Measurements from ENCODE around the gene BUD13.

BUD13 gene

DNA sequence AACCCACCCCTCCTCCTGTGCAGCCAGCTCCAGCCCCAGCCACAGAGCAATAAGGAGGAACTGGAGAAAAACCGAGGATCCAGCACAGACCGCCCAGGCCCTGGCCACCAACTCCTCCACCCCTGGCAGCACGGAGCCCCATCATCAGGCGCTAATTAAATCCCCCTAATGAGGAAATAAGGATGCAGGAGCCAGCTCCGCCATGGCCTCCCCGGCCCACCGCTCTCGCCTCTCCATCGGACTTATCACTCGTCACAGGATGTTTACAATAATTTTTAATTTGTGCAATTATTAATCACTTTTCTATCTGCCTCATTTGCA is 42.6 kb downstream of the BUD13 start:
- intact Hi-C loops (cut with micrococcal nuclease), result loop anchor here (5.0 kb wide), 1 partner anchor 377 kb away; no protein-coding TSS in a partner anchor
- Mint-ChIP-seq H3K4me1 (ENCODE audit: low read depth) (peaks cover 21% of the 10 kb centered on the region), H3K27me3 (peaks cover 24% of the 10 kb centered on the region), H3K4me3 (no peak overlapping the region), H3K36me3 (ENCODE audit: low read depth) (no peaks in the 10 kb centered on the region), H3K27ac (no peak overlapping the region), H3K9me3 (no peaks in the 10 kb centered on the region)

DNA sequence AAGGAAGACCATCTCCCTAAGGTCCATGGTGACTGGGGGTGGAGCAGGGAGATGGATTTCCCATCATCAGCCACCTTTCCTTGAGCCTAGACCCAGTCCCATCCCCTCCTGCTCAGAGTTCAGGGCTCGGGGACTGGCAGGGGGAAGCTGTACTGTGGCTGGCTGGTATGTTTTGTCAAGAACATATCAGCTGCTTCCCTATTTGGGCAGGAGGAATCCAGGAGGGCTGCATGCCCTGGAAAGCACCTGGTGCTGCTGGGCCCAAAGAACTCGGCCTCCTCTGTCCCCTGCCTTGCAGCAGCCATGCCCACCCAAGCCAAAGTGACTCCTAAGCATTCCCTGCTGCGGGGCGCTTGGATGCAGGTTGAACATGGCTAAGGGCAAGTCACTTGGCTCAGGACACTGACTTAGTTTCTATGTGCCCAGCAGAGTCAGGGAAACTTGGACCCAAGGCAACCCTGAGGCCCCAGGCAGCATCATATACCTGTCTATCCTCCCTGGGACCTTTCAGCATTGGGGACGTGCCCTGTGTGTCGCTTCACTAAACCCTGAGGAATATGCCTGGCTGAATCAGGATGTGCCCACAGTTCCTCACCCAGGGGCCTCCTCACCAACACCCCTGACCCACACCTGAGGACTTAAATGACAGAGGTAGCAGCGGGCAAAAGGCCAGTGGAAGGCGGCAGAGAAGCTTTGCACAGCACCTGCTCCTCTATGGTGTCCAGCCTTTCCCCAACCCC is 43.1 kb downstream of the BUD13 start:
- H3K36me3 Mint-ChIP-seq (ENCODE audit: low read depth), result no peaks in the 10 kb centered on the region
- intact Hi-C loops (cut with micrococcal nuclease), result loop anchor here (5.0 kb wide), 1 partner anchor 378 kb away; no protein-coding TSS in a partner anchor
- H3K27me3 Mint-ChIP-seq, result peaks cover 24% of the 10 kb centered on the region
- H3K4me1 Mint-ChIP-seq (ENCODE audit: low read depth), result peaks cover 21% of the 10 kb centered on the region
- no peaks in the 10 kb centered on the region for H3K9me3 Mint-ChIP-seq
- no peak overlapping the region for H3K4me3 Mint-ChIP-seq
- H3K27ac Mint-ChIP-seq, result no peak overlapping the region

DNA sequence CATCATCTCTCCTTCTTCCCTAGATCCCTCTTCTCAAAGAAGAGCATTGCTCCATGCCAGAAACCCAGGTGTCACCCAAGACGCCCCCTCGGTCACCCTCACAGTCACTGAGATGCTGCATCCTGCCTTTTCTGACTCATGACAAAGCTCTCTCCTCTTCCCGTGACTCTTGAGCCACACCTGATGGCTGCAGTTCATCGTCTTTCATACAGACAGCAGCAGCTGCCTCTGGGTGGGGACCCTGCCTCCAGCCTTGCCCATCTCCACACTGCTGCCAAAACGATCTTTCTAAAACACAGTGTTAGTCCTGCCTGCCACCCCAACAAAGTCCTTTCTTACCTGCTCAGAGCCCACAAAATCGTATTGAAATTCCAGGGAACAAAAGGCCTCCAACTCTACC is 44.8 kb downstream of the BUD13 start:
- Mint-ChIP-seq H3K4me3 (no peak overlapping the region), H3K36me3 (ENCODE audit: low read depth) (no peaks in the 10 kb centered on the region), H3K27me3 (peaks cover 29% of the 10 kb centered on the region), H3K27ac (no peak overlapping the region), H3K4me1 (ENCODE audit: low read depth) (peaks cover 7% of the 10 kb centered on the region), H3K9me3 (no peaks in the 10 kb centered on the region)
- intact Hi-C loops (cut with micrococcal nuclease), result no loop called here

DNA sequence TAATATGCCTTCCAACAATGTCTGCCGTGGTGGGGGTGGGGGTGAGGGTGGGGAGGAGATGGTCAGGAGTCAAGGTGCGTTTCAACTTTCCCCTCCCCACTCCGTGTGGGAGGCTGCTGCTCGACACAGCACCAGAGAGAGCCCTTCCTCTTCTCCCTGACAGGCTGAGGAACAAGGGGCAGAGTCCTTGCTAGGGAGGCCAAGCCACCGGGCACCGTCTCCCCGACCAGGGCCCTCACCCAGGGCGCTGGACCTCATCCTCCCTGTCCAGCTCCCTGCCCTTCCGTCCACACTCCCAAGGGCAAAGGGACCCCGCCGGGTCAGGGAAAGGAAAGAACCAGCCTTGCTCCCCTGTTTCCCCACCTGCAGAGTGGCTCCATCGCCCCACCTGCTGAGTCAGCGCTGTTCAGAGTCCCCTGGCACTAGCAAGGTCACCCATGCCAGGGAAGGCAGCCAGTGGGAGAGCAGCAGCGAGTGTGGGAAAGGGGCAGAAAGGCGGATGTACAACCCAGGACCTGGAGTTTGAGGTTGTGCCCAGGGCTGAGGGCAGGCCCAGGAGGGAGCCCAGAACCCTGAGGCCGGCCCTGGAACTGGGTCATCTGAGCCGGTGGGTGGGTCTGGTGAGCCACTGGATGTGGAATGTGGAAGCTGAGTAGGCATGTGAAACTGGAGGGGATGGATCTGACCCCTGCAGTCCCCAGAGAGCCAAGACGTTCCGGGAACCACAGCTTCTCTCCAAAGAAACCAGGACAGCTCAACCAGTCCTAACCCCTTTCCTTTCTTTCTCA is 47.2 kb downstream of the BUD13 start:
- H3K4me3 Mint-ChIP-seq, result no peak overlapping the region
- no peaks in the 10 kb centered on the region for H3K9me3 Mint-ChIP-seq
- intact Hi-C loops (cut with micrococcal nuclease), result no loop called here
- no peaks in the 10 kb centered on the region for H3K36me3 Mint-ChIP-seq (ENCODE audit: low read depth)
- H3K4me1 Mint-ChIP-seq (ENCODE audit: low read depth), result no peaks in the 10 kb centered on the region
- no peak overlapping the region for H3K27ac Mint-ChIP-seq
- H3K27me3 Mint-ChIP-seq, result peaks cover 23% of the 10 kb centered on the region

DNA sequence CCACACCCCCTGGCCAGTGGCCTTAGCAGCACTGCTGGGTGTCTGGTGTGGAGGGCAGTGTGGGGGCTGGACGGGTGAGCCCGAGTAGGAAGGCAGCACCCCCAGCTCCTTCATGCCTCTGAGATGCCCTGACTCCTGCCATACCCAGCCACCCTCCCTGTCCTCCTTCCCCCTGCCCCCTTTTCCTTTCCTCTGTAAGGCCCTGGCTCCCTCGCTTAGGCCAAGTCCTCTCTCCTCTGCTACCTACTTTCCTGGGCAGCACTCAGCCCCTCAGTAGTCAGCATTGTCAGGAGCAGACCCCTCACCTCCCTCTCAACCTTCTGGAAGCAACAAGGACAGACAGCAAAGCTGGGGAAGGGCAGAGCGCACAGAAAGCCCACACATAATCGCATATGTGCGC is 48.0 kb downstream of the BUD13 start:
- Mint-ChIP-seq H3K9me3 (no peaks in the 10 kb centered on the region), H3K36me3 (ENCODE audit: low read depth) (no peaks in the 10 kb centered on the region), H3K27ac (no peak overlapping the region), H3K4me1 (ENCODE audit: low read depth) (no peaks in the 10 kb centered on the region), H3K4me3 (no peak overlapping the region), H3K27me3 (peaks cover 23% of the 10 kb centered on the region)
- intact Hi-C loops (cut with micrococcal nuclease), result no loop called here

DNA sequence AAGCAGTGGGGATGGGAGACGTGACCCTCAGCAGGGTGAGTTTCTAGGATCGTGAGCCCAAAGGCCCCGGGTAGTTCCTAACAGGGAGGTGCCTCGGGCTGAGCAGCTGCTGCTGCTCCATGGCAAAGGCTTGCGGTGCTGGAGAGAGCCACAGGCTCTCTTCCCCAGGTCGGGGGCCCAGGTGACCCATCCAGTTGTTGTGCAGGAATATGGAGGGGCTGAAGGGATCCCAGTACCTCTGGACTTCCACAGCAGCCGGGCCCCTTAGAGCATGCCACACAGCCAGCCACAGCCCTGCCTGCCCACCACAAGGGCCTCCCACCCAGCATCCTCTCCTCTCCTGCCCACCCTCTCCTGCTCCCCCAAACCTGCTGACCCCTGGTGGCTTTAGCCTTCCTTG is 49.3 kb downstream of the BUD13 start:
- no peaks in the 10 kb centered on the region for H3K4me1 Mint-ChIP-seq (ENCODE audit: low read depth)
- no peaks in the 10 kb centered on the region for H3K36me3 Mint-ChIP-seq (ENCODE audit: low read depth)
- intact Hi-C loops (cut with micrococcal nuclease), result no loop called here
- H3K4me3 Mint-ChIP-seq, result no peak overlapping the region
- H3K27ac Mint-ChIP-seq, result no peak overlapping the region
- H3K27me3 Mint-ChIP-seq, result peaks cover 21% of the 10 kb centered on the region
- no peaks in the 10 kb centered on the region for H3K9me3 Mint-ChIP-seq

DNA sequence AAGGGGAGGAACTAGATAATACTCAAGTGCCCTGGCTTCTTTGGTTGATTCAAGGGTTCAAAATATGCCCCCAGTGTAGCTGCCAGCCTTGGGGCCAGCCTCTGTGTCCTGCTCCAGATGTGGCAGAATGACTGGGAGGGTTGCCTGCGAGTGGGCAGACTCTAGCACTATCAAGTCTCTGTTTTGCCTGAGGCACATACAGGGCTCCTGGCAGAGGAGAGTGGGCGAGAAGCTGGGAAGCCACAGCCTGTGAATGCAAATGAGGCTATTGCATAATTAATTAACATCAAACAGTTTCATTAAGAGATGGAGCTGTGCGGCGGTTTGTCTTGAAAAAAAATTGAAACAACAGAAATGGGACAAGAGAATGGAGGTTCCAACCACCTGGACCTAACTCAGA is 50.8 kb downstream of the BUD13 start:
- intact Hi-C loops (cut with micrococcal nuclease), result no loop called here
- peaks cover 17% of the 10 kb centered on the region for H3K27me3 Mint-ChIP-seq
- H3K36me3 Mint-ChIP-seq (ENCODE audit: low read depth), result no peaks in the 10 kb centered on the region
- H3K9me3 Mint-ChIP-seq, result no peaks in the 10 kb centered on the region
- no peak overlapping the region for H3K4me3 Mint-ChIP-seq
- H3K4me1 Mint-ChIP-seq (ENCODE audit: low read depth), result no peaks in the 10 kb centered on the region
- H3K27ac Mint-ChIP-seq, result no peak overlapping the region

DNA sequence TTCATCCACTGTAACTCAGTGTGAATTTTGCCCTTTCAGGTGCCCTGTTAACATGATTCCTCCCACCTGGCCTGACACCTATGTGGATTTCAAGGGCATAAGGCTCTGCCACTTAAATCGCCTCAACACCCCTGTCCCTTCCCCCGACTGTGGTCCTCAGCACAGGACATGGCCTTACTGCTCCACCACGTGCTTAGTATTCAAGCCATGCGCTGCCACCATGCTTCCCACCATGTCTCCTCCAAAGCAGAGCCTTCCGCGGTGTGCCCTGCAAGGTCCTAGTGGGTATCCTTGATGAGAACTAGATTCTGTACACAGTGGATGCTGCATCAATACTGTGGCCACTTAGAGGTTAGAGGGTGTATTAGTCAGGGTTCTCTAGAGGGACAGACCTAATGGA is 51.9 kb downstream of the BUD13 start:
- Mint-ChIP-seq H3K4me1 (ENCODE audit: low read depth) (no peaks in the 10 kb centered on the region), H3K27me3 (peaks cover 15% of the 10 kb centered on the region), H3K36me3 (ENCODE audit: low read depth) (no peaks in the 10 kb centered on the region), H3K27ac (no peak overlapping the region), H3K4me3 (no peak overlapping the region), H3K9me3 (no peaks in the 10 kb centered on the region)
- intact Hi-C loops (cut with micrococcal nuclease), result no loop called here

DNA sequence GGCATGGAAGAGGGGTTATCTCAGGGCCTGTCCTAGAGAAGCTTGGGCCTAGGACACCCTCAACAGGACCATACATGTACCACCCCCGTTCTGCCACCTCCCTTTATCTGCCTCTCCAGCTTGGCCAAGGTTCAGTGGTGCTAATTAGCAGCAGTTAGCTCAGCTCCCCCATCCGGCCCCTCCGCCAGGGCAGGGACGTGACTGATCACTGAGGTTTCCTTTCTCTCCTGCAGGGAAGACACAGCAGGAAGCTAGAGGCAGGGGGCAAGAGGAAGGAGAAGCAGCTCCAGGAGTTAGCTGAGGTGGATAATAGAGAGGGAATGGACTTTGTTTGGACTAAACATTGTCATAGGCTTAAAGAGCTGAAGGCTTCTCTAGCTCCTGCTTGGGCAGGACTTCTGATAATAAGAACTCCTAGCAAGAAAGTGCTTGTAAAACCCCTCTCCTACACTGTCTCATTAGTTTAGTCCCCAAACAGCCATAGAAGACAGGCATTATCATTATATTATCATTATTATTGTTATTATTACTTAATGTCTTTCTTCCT is 53.8 kb downstream of the BUD13 start:
- intact Hi-C loops (cut with micrococcal nuclease), result no loop called here
- Mint-ChIP-seq H3K27ac (no peak overlapping the region), H3K4me3 (no peak overlapping the region), H3K4me1 (ENCODE audit: low read depth) (no peaks in the 10 kb centered on the region), H3K9me3 (no peaks in the 10 kb centered on the region), H3K36me3 (ENCODE audit: low read depth) (no peaks in the 10 kb centered on the region), H3K27me3 (peaks cover 10% of the 10 kb centered on the region)

DNA sequence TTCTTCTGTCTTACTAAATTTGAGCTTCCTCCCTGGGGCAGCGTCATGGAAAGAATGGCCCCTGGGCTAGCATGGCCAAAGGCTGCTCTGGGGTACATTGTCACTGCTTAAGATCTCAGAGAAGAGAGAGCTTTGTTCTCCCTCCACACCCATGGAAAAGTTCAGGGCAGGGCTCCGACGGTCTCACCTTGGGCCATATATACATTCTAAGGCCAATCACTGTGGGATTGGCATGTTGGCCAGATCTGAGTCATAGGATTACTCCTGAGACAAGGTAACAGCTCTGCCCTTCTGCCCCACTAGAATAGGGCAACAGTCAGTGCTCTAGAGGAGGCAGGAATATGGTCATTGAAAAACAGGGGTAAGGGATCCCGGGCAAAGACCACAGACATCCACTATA is 56.2 kb downstream of the BUD13 start:
- Mint-ChIP-seq H3K4me1 (ENCODE audit: low read depth) (no peaks in the 10 kb centered on the region), H3K27ac (no peak overlapping the region), H3K9me3 (no peaks in the 10 kb centered on the region), H3K27me3 (no peaks in the 10 kb centered on the region), H3K4me3 (no peak overlapping the region), H3K36me3 (ENCODE audit: low read depth) (no peaks in the 10 kb centered on the region)
- intact Hi-C loops (cut with micrococcal nuclease), result no loop called here

DNA sequence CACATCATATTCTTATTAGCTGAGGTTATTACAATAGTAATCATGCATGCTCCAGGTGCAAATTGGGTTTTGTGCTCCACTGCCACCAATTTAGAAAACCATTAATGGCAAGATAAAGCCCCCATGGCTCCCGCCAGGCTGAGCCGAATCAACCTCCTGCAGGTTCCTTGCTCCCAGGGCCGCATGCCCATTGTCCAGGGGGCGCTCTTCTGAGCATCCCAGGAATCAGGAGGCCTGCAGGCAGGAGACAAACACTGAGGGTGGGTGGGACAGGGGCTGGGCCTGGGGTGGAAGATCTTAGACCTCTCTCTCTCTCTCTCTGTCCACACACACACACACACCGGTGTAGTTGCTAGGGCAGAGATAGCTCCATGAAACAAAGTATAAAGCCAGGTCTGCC is 57.4 kb downstream of the BUD13 start:
- intact Hi-C loops (cut with micrococcal nuclease), result no loop called here
- Mint-ChIP-seq H3K27me3 (peaks cover 1% of the 10 kb centered on the region), H3K4me1 (ENCODE audit: low read depth) (no peaks in the 10 kb centered on the region), H3K4me3 (no peak overlapping the region), H3K9me3 (no peaks in the 10 kb centered on the region), H3K36me3 (ENCODE audit: low read depth) (no peaks in the 10 kb centered on the region), H3K27ac (no peak overlapping the region)

DNA sequence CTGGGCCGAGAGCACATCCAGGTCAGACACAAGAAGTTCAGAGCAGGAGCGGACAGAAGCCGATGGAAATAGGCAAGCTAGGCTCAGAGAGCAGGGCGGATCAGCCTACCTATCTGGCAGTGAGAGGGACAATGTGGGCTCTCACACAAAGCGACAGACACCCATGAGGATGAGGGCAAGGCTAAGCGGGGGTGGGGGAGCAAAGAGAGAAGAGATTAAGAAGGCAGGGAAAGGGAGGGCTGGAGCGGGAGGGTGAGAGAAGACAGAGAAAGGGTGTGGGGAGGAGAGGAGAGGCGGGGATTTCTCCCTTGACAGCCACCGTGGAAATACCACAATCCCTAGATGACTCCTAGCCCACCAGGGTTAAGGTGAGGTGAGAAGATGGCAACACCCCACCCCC is 57.9 kb downstream of the BUD13 start:
- intact Hi-C loops (cut with micrococcal nuclease), result no loop called here
- Mint-ChIP-seq H3K9me3 (no peaks in the 10 kb centered on the region), H3K4me3 (no peak overlapping the region), H3K36me3 (ENCODE audit: low read depth) (no peaks in the 10 kb centered on the region), H3K4me1 (ENCODE audit: low read depth) (no peaks in the 10 kb centered on the region), H3K27me3 (peaks cover 5% of the 10 kb centered on the region), H3K27ac (no peak overlapping the region)

DNA sequence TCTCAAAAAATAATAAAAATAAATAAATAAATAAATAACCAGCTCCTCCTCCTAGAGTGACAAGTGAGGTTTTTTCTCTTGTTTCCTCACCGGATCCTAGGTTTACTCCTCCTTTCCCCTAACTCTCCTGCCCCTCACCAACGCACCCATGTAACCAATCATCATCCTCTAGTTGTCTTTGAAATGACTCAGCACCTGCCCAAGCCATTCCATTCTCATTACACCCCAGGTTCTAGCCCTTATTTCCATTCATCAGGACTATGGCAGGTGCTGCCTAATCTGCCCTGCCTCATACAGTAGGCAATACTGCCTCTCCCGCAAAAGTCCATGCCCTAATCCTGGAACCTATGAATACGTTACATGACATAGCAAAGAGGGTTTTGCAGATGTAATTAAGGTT is 60.4 kb downstream of the BUD13 start:
- Mint-ChIP-seq H3K27me3 (peaks cover 22% of the 10 kb centered on the region), H3K4me1 (ENCODE audit: low read depth) (no peaks in the 10 kb centered on the region), H3K27ac (no peak overlapping the region), H3K4me3 (no peak overlapping the region), H3K9me3 (no peaks in the 10 kb centered on the region), H3K36me3 (ENCODE audit: low read depth) (no peaks in the 10 kb centered on the region)
- intact Hi-C loops (cut with micrococcal nuclease), result no loop called here

DNA sequence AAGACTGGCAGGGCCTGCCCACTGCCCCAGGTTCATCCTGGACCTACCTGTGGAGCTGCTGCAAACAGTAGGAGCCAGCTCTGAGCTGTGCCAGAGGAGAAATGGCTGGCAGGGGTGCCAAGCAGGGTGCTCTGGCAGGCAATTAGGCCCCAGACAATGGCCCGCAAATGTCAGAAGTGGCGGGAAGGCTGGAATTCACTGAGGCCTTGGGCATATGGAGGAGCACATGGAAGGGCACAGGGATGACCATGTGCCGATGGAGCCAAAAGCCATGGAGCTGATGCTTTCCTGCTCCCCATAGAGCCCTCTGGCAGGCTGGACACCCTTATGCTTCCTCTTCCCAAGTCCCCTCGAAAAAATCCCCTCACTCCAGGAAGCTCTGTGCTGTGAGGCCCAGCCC is 62.0 kb downstream of the BUD13 start:
- H3K9me3 Mint-ChIP-seq, result no peaks in the 10 kb centered on the region
- H3K4me1 Mint-ChIP-seq (ENCODE audit: low read depth), result no peaks in the 10 kb centered on the region
- H3K4me3 Mint-ChIP-seq, result no peak overlapping the region
- no peaks in the 10 kb centered on the region for H3K36me3 Mint-ChIP-seq (ENCODE audit: low read depth)
- intact Hi-C loops (cut with micrococcal nuclease), result no loop called here
- H3K27ac Mint-ChIP-seq, result no peak overlapping the region
- H3K27me3 Mint-ChIP-seq, result peaks cover 34% of the 10 kb centered on the region
